H1 (cell line): ENCODE data around the gene SH3GL2. TPM values are rescaled to one million over a fixed set of nuclear protein-coding genes. Genes with fewer than 3 reads are reported as not detected.

Source experiments
- CREB1 ChIP-seq: IDR thresholded peaks from 2 replicates; pipeline ENCODE4 v1.6.1; 2012; ENCODE audit warnings: inconsistent platforms
- GTF2F1 ChIP-seq: IDR thresholded peaks from 2 replicates; pipeline ENCODE4 v1.6.1; 2012; ENCODE audit warnings: low read depth, low read length, improper control_type of control experiment, borderline replicate concordance
- PHF8 ChIP-seq: fragments of 200-600 bp; sonication (generic); conservative IDR thresholded peaks from 2 replicates; pipeline ENCODE4 v1.7.1; 2012; ENCODE audit warnings: low read depth, mild to moderate bottlenecking, inconsistent platforms, low read length, moderate library complexity
- RNF2 ChIP-seq: fragments of 200-900, 300-1000 bp; sonication (generic); IDR thresholded peaks from 2 replicates; pipeline ENCODE4 v1.7.1; 2016; ENCODE audit warnings: borderline replicate concordance, low read depth, mild to moderate bottlenecking, antibody characterized with exemption, low read length; ENCODE audit not compliant: poor library complexity, severe bottlenecking; ENCODE audit errors: missing control alignments
- RXRA ChIP-seq: IDR thresholded peaks from 2 replicates; pipeline ENCODE4 v1.6.1; 2011; ENCODE audit warnings: low read depth, mild to moderate bottlenecking, low read length, moderate library complexity; ENCODE audit not compliant: insufficient read depth
- TCF12 ChIP-seq: IDR thresholded peaks from 2 replicates; pipeline ENCODE4 v1.6.1; 2011; ENCODE audit warnings: low read depth, mild to moderate bottlenecking, low read length
- ZNF274 ChIP-seq: IDR thresholded peaks from 2 replicates; pipeline ENCODE4 v1.7.0; 2012; ENCODE audit warnings: low read length, borderline replicate concordance; ENCODE audit errors: extremely low read depth
- polyA plus RNA-seq, 7 experiments: library from polyadenylated mRNA; depleted of rRNA in 3 of 7; stranded (reverse) in 5 of 7; unstranded in 2 of 7; fragments of >200 nt in 5 of 7; fragments of 200-250 nt in 2 of 7; gene quantifications; 1 replicate in 5 of 7; 2 replicates in 1 of 7; 4 replicates in 1 of 7; pipeline versions ENCODE4 v1.2.1 to v1.2.3, GENCODE V29; 2011 to 2013; ENCODE audit warnings: missing spikeins in 2 of 7, mixed read lengths in 2 of 7
- total RNA-seq: library from RNA; stranded (reverse); fragmentation: NEBNext Ultra II Directional; extraction: Animal tissue kit (Norgen Biotek cat#: 25700); gene quantifications from 2 replicates; pipeline ENCODE4 v1.2.1, GENCODE V29; 2021

Gene SH3GL2
- total and polyA plus RNA-seq, 2 of the 8 experiments (the other 6 are each of a cell fraction or from before 2014, with no cell fraction given), result 4.7 to 5.3 TPM

DNA sequence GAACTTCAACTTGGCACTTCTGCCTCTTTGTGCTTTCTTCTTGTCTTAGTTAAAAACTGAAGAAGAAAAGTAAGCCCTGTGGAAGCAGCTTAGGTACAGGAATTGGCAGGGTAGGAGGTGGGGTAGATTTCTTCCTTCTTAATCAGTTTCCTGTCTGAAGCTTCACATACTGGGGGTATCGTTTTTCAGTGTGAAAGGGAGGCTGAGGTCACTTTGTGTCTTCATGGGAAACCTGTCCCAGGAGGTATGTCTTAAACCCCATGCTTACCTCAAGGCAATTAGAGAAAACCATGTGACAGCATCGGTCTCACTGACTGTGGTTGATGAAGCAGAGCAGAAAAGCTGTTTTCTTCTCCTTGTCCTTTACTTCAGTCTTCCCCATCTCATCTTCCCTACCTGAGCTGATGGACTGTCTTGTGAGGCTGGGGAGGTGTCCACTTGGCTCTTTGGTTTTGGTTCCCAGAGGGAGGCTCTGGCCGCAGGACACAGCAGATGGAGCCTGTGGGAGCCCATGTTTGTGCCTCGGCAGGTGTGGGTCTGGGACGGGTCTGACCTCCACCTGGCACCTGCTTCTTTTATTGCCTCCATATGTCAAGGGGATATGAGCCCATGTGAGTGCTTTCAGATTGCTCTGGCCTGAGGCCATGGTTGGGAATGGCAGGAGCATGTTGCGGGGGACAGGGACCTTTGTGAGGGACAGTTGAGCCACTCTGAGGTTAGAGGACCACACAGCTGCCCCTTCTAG lies 47.0 kb downstream of the SH3GL2 start (continued):
- TF ChIP-seq PHF8 (no peak), RNF2 (no peak), CREB1 (no peak), GTF2F1 (no peak), TCF12 (no peak), RXRA (no peak), ZNF274 (no peak)
